HepG2 (cell line): Measurements from ENCODE around the gene PEX12. TPM values are rescaled to one million over a fixed set of nuclear protein-coding genes. Genes with fewer than 3 reads are reported as not detected.

Experiments used
- ARNT2 ChIP-seq: sonication (generic); formaldehyde crosslinking; IDR thresholded peaks from 2 replicates; pipeline ENCODE4 v1.8.0; 2022; ENCODE audit warnings: mild to moderate bottlenecking, low read depth, missing genetic modification reagents, moderate library complexity
- FIP1L1 ChIP-seq: fragments of 200-400 bp; formaldehyde crosslinking; IDR thresholded peaks from 2 replicates; pipeline ENCODE4 v1.6.1; 2018; ENCODE audit warnings: low read depth, mild to moderate bottlenecking, low read length, moderate library complexity, borderline replicate concordance; ENCODE audit not compliant: insufficient read depth
- KLF13 ChIP-seq: sonication (generic); formaldehyde crosslinking; IDR thresholded peaks from 2 replicates; pipeline ENCODE4 v1.4.0; 2020; ENCODE audit warnings: mild to moderate bottlenecking, missing genetic modification reagents
- TGIF2 ChIP-seq: IDR thresholded peaks from 2 replicates; pipeline ENCODE4 v1.6.1; 2016; ENCODE audit warnings: control low read depth, missing compliant biosample characterization
- YEATS4 ChIP-seq: sonication (generic); formaldehyde crosslinking; IDR thresholded peaks from 2 replicates; pipeline ENCODE4 v1.4.0; 2020; ENCODE audit warnings: missing genetic modification reagents, borderline replicate concordance
- ZMYM3 ChIP-seq: sonication (generic); formaldehyde crosslinking; IDR thresholded peaks from 2 replicates; pipeline ENCODE4 v1.5.1; 2020; ENCODE audit warnings: mild to moderate bottlenecking, missing genetic modification reagents
- ZNF124 ChIP-seq: sonication (generic); formaldehyde crosslinking; IDR thresholded peaks from 2 replicates; pipeline ENCODE4 v1.4.0; 2020; ENCODE audit warnings: missing genetic modification reagents
- ZNF7 ChIP-seq: IDR thresholded peaks from 2 replicates; pipeline ENCODE4 v1.6.1; 2016; ENCODE audit warnings: missing biosample characterization, missing genetic modification reagents
- ZSCAN21 ChIP-seq: sonication (generic); formaldehyde crosslinking; IDR thresholded peaks from 2 replicates; pipeline ENCODE4 v1.8.0; 2022; ENCODE audit warnings: mild to moderate bottlenecking, missing genetic modification reagents, moderate library complexity, borderline replicate concordance
- polyA plus RNA-seq, 8 experiments: library from polyadenylated mRNA; depleted of rRNA in 3 of 8; stranded (reverse) in 7 of 8; unstranded in 1 of 8; fragments of >200 nt; fragmentation: Illumina TruSeq in 4 of 8; extraction: Trizol in 4 of 8; gene quantifications; 2 replicates each; pipeline versions ENCODE4 v1.2.1 to v1.2.3, GENCODE V29; 2011 to 2016; ENCODE audit warnings: low read depth in 4 of 8, missing spikeins in 1 of 8, mixed read lengths in 1 of 8; ENCODE audit not compliant: insufficient read depth in 1 of 8
- total RNA-seq, 5 experiments: library from RNA; depleted of rRNA; stranded (reverse); fragments of >200 nt; fragmentation: Illumina TruSeq; extraction: Trizol; gene quantifications; 2 replicates each; pipeline ENCODE4 v1.2.3, GENCODE V29; 2016; ENCODE audit warnings: low read depth in 1 of 5
- TF ChIP-seq, protein P1 (sequence below): sonication (generic); formaldehyde crosslinking; IDR thresholded peaks from 2 replicates; pipeline ENCODE4 v1.5.1; 2020; ENCODE audit warnings: mild to moderate bottlenecking, missing genetic modification reagents, borderline replicate concordance
- TF ChIP-seq, protein P2 (sequence below): sonication (generic); formaldehyde crosslinking; IDR thresholded peaks from 2 replicates; pipeline ENCODE4 v1.4.0; 2020; ENCODE audit warnings: missing genetic modification reagents, borderline replicate concordance
- TF ChIP-seq, protein P3 (sequence below): sonication (generic); formaldehyde crosslinking; IDR thresholded peaks from 2 replicates; pipeline ENCODE4 v1.4.0; 2020; ENCODE audit warnings: missing genetic modification reagents, low read depth, mild to moderate bottlenecking, borderline replicate concordance
- TF ChIP-seq, protein P4 (sequence below): sonication (generic); formaldehyde crosslinking; IDR thresholded peaks from 2 replicates; pipeline ENCODE4 v1.4.0; 2020; ENCODE audit warnings: missing genetic modification reagents

The PEX12 gene
- total and polyA plus RNA-seq, 2 of the 13 experiments (the other 11 are each of a cell fraction or from before 2014, with no cell fraction given) = 5.1 to 11.9 TPM

DNA sequence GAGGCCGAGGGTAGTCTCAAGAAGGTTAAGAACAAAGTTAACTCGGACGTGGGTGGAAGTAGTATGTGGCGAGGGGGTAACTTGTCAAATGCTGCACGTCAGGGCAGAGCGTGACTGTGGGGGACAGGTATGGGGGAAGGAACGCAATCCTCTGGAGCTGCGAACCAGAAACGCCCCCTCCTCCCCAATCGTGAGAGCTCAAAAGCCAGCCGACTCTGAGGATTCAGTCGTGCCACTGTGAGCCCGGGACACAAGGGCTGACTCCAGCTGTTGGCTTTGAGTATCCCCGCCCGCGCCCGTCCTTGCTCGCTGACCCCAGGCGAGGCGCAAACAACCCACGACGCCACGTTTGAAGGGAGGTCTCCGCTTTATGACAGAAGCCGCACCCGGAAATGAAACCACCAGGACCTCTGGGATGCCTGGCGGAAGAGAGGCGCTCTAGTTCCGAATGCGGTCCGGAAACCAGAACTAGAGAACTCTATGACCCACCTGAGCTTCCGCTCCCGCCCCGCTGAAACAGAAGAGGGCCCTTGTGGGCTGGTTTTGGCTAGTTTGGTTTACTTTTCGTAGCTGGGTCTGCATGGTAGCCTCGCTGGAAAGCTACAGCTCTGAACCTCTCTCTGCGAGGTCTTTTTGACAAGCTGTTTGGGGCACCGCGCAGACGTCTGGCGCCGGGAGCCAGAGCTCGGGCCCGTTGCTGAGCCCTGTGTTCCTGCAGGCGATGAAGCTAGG, at the start of gene PEX12 (continued):
- TF ChIP-seq, protein P1, sequence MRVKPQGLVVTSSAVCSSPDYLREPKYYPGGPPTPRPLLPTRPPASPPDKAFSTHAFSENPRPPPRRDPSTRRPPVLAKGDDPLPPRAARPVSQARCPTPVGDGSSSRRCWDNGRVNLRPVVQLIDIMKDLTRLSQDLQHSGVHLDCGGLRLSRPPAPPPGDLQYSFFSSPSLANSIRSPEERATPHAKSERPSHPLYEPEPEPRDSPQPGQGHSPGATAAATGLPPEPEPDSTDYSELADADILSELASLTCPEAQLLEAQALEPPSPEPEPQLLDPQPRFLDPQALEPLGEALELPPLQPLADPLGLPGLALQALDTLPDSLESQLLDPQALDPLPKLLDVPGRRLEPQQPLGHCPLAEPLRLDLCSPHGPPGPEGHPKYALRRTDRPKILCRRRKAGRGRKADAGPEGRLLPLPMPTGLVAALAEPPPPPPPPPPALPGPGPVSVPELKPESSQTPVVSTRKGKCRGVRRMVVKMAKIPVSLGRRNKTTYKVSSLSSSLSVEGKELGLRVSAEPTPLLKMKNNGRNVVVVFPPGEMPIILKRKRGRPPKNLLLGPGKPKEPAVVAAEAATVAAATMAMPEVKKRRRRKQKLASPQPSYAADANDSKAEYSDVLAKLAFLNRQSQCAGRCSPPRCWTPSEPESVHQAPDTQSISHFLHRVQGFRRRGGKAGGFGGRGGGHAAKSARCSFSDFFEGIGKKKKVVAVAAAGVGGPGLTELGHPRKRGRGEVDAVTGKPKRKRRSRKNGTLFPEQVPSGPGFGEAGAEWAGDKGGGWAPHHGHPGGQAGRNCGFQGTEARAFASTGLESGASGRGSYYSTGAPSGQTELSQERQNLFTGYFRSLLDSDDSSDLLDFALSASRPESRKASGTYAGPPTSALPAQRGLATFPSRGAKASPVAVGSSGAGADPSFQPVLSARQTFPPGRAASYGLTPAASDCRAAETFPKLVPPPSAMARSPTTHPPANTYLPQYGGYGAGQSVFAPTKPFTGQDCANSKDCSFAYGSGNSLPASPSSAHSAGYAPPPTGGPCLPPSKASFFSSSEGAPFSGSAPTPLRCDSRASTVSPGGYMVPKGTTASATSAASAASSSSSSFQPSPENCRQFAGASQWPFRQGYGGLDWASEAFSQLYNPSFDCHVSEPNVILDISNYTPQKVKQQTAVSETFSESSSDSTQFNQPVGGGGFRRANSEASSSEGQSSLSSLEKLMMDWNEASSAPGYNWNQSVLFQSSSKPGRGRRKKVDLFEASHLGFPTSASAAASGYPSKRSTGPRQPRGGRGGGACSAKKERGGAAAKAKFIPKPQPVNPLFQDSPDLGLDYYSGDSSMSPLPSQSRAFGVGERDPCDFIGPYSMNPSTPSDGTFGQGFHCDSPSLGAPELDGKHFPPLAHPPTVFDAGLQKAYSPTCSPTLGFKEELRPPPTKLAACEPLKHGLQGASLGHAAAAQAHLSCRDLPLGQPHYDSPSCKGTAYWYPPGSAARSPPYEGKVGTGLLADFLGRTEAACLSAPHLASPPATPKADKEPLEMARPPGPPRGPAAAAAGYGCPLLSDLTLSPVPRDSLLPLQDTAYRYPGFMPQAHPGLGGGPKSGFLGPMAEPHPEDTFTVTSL = no peak
- TF ChIP-seq ZMYM3 (peak; percentile 42; the same call in 1 of the 2 replicates), FIP1L1 (no peak), ARNT2 (CRISPR knock-in tag) (no peak), YEATS4 (CRISPR knock-in tag) (peak; percentile 95), ZNF7 (CRISPR knock-in tag) (no peak), TGIF2 (CRISPR knock-in tag) (peak; percentile 94), ZSCAN21 (CRISPR knock-in tag) (no peak), ZNF124 (0 out of 2 replicates have a peak, but pooled peaks have one; percentile 32), KLF13 (no peak)
- TF ChIP-seq, protein P2, sequence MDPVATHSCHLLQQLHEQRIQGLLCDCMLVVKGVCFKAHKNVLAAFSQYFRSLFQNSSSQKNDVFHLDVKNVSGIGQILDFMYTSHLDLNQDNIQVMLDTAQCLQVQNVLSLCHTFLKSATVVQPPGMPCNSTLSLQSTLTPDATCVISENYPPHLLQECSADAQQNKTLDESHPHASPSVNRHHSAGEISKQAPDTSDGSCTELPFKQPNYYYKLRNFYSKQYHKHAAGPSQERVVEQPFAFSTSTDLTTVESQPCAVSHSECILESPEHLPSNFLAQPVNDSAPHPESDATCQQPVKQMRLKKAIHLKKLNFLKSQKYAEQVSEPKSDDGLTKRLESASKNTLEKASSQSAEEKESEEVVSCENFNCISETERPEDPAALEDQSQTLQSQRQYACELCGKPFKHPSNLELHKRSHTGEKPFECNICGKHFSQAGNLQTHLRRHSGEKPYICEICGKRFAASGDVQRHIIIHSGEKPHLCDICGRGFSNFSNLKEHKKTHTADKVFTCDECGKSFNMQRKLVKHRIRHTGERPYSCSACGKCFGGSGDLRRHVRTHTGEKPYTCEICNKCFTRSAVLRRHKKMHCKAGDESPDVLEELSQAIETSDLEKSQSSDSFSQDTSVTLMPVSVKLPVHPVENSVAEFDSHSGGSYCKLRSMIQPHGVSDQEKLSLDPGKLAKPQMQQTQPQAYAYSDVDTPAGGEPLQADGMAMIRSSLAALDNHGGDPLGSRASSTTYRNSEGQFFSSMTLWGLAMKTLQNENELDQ (CRISPR knock-in tag) = no peak
- TF ChIP-seq, protein P3, sequence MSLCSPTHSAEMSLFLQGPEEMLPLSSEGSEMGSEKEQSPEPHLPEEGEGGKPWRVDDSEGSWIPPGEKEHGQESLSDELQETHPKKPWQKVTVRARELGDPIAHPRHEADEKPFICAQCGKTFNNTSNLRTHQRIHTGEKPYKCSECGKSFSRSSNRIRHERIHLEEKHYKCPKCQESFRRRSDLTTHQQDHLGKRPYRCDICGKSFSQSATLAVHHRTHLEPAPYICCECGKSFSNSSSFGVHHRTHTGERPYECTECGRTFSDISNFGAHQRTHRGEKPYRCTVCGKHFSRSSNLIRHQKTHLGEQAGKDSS (CRISPR knock-in tag) = no peak
- TF ChIP-seq, protein P4, sequence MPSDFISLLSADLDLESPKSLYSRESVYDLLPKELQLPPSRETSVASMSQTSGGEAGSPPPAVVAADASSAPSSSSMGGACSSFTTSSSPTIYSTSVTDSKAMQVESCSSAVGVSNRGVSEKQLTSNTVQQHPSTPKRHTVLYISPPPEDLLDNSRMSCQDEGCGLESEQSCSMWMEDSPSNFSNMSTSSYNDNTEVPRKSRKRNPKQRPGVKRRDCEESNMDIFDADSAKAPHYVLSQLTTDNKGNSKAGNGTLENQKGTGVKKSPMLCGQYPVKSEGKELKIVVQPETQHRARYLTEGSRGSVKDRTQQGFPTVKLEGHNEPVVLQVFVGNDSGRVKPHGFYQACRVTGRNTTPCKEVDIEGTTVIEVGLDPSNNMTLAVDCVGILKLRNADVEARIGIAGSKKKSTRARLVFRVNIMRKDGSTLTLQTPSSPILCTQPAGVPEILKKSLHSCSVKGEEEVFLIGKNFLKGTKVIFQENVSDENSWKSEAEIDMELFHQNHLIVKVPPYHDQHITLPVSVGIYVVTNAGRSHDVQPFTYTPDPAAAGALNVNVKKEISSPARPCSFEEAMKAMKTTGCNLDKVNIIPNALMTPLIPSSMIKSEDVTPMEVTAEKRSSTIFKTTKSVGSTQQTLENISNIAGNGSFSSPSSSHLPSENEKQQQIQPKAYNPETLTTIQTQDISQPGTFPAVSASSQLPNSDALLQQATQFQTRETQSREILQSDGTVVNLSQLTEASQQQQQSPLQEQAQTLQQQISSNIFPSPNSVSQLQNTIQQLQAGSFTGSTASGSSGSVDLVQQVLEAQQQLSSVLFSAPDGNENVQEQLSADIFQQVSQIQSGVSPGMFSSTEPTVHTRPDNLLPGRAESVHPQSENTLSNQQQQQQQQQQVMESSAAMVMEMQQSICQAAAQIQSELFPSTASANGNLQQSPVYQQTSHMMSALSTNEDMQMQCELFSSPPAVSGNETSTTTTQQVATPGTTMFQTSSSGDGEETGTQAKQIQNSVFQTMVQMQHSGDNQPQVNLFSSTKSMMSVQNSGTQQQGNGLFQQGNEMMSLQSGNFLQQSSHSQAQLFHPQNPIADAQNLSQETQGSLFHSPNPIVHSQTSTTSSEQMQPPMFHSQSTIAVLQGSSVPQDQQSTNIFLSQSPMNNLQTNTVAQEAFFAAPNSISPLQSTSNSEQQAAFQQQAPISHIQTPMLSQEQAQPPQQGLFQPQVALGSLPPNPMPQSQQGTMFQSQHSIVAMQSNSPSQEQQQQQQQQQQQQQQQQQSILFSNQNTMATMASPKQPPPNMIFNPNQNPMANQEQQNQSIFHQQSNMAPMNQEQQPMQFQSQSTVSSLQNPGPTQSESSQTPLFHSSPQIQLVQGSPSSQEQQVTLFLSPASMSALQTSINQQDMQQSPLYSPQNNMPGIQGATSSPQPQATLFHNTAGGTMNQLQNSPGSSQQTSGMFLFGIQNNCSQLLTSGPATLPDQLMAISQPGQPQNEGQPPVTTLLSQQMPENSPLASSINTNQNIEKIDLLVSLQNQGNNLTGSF (CRISPR knock-in tag) = peak; percentile 29; the same call in 1 of the 2 replicates
